GM23248 (cell line): Measurements from ENCODE around the gene KCTD13.

Experiments
- EZH2 ChIP-seq: fragments of 200-600 bp; sonication (generic); IDR thresholded peaks from 2 replicates; pipeline ENCODE4 v1.6.1; 2018; ENCODE audit warnings: antibody characterized with exemption, mild to moderate bottlenecking; ENCODE audit not compliant: insufficient read depth, poor library complexity, severe bottlenecking
- EZH2phosphoT487 ChIP-seq: fragments of 200-600 bp; sonication (generic); IDR thresholded peaks from 2 replicates; pipeline ENCODE4 v1.6.1; 2018; ENCODE audit warnings: antibody characterized with exemption, moderate library complexity, mild to moderate bottlenecking, low read depth; ENCODE audit not compliant: insufficient read depth

DNA sequence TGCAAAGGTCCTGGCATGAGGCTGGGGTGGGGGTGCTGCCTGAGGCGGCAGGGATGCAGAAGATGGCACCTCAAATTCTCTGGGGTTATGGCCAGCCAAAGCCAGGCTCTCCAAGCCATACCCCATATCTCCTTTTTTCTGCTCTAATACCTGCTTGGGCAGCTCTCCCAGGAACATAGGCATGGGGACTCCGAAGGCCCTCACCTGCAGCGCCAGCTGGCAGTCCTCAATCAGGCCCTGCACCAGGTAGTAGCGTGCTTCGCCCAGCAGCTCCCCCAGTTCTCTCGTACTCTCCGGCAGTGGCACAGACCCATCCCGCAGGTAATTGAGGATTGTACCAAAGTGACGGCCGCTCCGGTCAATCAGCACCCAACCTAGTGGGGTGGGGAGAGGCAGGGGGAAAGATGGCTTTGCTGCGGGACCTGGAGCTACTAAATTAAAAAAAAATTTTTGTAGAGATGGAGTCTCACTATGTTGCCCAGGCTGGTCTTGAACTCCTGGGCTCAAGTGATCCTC lies 3.0 kb downstream of the KCTD13 start:
- no peak for TF ChIP-seq EZH2
- no peak for TF ChIP-seq EZH2phosphoT487
